ENCODE measurements around the gene ATP1A4. TPM values are rescaled to one million over a fixed set of nuclear protein-coding genes. Genes with fewer than 3 reads are reported as not detected.
A peak's percentile ranks its signal among the peaks of the same experiment; 100 is the strongest.

Gene ATP1A4
- total RNA-seq, 2 donors from 2014 or later: 0.68 to 1.1 TPM

- TF ChIP-seq CTCF (IDR thresholded peaks at IDR 0.05): no peak
- ATAC-seq (ENCODE audit: insufficient number of reproducible peaks, low FRiP score, low read depth) (no peak), DNase-seq (ENCODE audit: low spot score) (no peak)
- H3K36me3 ChIP-seq: no peaks in the 10 kb centered on the region
- peaks cover 6 to 30% of the 10 kb centered on the region in 2 donors for H3K4me1 ChIP-seq (ENCODE audit: control insufficient read depth in 1 of 2, low read depth in 2 of 2)
- no peaks in the 10 kb centered on the region for H3K27me3 ChIP-seq (replicated peaks; ENCODE audit: insufficient read depth)
- no peak overlapping the region for H3K27ac ChIP-seq
- H3K9me3 ChIP-seq: no peaks in the 10 kb centered on the region
- H3K4me3 ChIP-seq: no peak overlapping the region
These were observed 36.0 kb downstream of the ATP1A4 start for GRCh38 chr1:160187407-160187806.

GRCh38 chr1:160188341-160188740, 36.9 kb downstream of the ATP1A4 start:
- no peak for ATAC-seq (ENCODE audit: insufficient number of reproducible peaks, low FRiP score, low read depth)
- H3K4me3 ChIP-seq: no peak overlapping the region
- no peak overlapping the region for H3K27ac ChIP-seq
- H3K9me3 ChIP-seq: no peaks in the 10 kb centered on the region
- TF ChIP-seq CTCF (IDR thresholded peaks at IDR 0.05): no peak
- no peak for DNase-seq (ENCODE audit: low spot score)
- H3K27me3 ChIP-seq (replicated peaks; ENCODE audit: insufficient read depth): no peaks in the 10 kb centered on the region
- H3K4me1 ChIP-seq (ENCODE audit: control insufficient read depth in 1 of 2, low read depth in 2 of 2): peaks cover 10 to 38% of the 10 kb centered on the region in 2 donors
- no peaks in the 10 kb centered on the region for H3K36me3 ChIP-seq

- TF ChIP-seq CTCF (IDR thresholded peaks at IDR 0.05): no peak
- ATAC-seq (ENCODE audit: insufficient number of reproducible peaks, low FRiP score, low read depth) (peak; percentile 74), DNase-seq (ENCODE audit: low spot score) (no peak)
- H3K27ac ChIP-seq: peak within 1 kb of the TSS in 1 of 2 donors; percentile 49
- no peaks in the 10 kb centered on the region for H3K9me3 ChIP-seq
- H3K27me3 ChIP-seq (replicated peaks; ENCODE audit: insufficient read depth): no peaks in the 10 kb centered on the region
- no peaks in the 10 kb centered on the region for H3K36me3 ChIP-seq
- peak within 1 kb of the TSS; percentile 40 for H3K4me3 ChIP-seq
- peaks cover 12 to 44% of the 10 kb centered on the region in 2 donors for H3K4me1 ChIP-seq (ENCODE audit: control insufficient read depth in 1 of 2, low read depth in 2 of 2)
These were observed 38.5 kb downstream of the ATP1A4 start, which contains the start of gene CASQ1 for GRCh38 chr1:160189649-160190625. Gene CASQ1, plus strand, starts transcription at chr1:160190575. Its CDS starts 177 bp downstream, at chr1:160190752.

- ATAC-seq (ENCODE audit: insufficient number of reproducible peaks, low FRiP score, low read depth) (no peak), DNase-seq (ENCODE audit: low spot score) (no peak)
- no peak overlapping the region for H3K27ac ChIP-seq
- no peaks in the 10 kb centered on the region for H3K9me3 ChIP-seq
- H3K4me3 ChIP-seq: no peak overlapping the region
- no peaks in the 10 kb centered on the region for H3K27me3 ChIP-seq (replicated peaks; ENCODE audit: insufficient read depth)
- H3K4me1 ChIP-seq (ENCODE audit: control insufficient read depth in 1 of 2, low read depth in 2 of 2): peaks cover 12 to 44% of the 10 kb centered on the region in 2 donors
- TF ChIP-seq CTCF (IDR thresholded peaks at IDR 0.05): no peak
- no peaks in the 10 kb centered on the region for H3K36me3 ChIP-seq
These were observed 40.4 kb downstream of the ATP1A4 start for GRCh38 chr1:160191756-160192155.

GRCh38 chr1:160192234-160192633, 40.8 kb downstream of the ATP1A4 start:
- no peak for TF ChIP-seq CTCF (IDR thresholded peaks at IDR 0.05)
- no peaks in the 10 kb centered on the region for H3K36me3 ChIP-seq
- H3K4me1 ChIP-seq (ENCODE audit: control insufficient read depth in 1 of 2, low read depth in 2 of 2): peaks cover 12 to 44% of the 10 kb centered on the region in 2 donors
- no peaks in the 10 kb centered on the region for H3K27me3 ChIP-seq (replicated peaks; ENCODE audit: insufficient read depth)
- ATAC-seq (ENCODE audit: insufficient number of reproducible peaks, low FRiP score, low read depth): no peak
- H3K9me3 ChIP-seq: no peaks in the 10 kb centered on the region
- no peak for DNase-seq (ENCODE audit: low spot score)
- no peak overlapping the region for H3K4me3 ChIP-seq
- no peak overlapping the region for H3K27ac ChIP-seq
